ENCODE data around the gene LEMD1.

Gene LEMD1

DNA sequence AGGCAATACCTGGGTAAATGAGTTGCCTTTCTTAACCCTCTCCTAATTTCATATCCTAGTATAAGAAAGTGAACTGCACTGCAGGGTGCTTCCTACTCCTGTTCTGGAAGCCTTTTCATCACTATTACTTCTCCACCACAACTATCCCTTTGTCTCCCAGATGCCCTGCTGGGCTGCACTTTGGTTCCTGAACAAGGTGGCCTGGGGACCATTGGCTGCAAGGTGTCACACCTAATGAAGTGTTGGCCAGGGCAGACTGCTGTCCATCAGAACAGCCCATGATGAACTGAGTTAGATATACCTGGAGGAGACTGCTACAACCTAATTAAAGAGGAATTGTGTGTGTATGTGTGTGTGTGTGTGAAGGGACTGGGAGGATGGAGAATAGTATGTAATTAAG is 63.3 kb downstream of the LEMD1 start:
- TF ChIP-seq POLR2AphosphoS5 (IDR thresholded peaks at IDR 0.05; ENCODE audit: low read depth, low read length) (no peak), TAF1 (IDR thresholded peaks at IDR 0.05; ENCODE audit: borderline replicate concordance, insufficient read depth, low read length) (no peak), FOXP2 (optimal IDR thresholded peaks at IDR 0.05; ENCODE audit: borderline replicate concordance, extremely low read depth, extremely low read length, insufficient read depth) (no peak), SIN3A (IDR thresholded peaks at IDR 0.05; ENCODE audit: borderline replicate concordance, insufficient read depth, low read length) (no peak)
- TF ChIP-seq, protein P1, sequence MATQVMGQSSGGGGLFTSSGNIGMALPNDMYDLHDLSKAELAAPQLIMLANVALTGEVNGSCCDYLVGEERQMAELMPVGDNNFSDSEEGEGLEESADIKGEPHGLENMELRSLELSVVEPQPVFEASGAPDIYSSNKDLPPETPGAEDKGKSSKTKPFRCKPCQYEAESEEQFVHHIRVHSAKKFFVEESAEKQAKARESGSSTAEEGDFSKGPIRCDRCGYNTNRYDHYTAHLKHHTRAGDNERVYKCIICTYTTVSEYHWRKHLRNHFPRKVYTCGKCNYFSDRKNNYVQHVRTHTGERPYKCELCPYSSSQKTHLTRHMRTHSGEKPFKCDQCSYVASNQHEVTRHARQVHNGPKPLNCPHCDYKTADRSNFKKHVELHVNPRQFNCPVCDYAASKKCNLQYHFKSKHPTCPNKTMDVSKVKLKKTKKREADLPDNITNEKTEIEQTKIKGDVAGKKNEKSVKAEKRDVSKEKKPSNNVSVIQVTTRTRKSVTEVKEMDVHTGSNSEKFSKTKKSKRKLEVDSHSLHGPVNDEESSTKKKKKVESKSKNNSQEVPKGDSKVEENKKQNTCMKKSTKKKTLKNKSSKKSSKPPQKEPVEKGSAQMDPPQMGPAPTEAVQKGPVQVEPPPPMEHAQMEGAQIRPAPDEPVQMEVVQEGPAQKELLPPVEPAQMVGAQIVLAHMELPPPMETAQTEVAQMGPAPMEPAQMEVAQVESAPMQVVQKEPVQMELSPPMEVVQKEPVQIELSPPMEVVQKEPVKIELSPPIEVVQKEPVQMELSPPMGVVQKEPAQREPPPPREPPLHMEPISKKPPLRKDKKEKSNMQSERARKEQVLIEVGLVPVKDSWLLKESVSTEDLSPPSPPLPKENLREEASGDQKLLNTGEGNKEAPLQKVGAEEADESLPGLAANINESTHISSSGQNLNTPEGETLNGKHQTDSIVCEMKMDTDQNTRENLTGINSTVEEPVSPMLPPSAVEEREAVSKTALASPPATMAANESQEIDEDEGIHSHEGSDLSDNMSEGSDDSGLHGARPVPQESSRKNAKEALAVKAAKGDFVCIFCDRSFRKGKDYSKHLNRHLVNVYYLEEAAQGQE (IDR thresholded peaks at IDR 0.05; ENCODE audit: insufficient read depth in 1 of 2, low read depth in 2 of 2, low read length in 2 of 2): no peak

DNA sequence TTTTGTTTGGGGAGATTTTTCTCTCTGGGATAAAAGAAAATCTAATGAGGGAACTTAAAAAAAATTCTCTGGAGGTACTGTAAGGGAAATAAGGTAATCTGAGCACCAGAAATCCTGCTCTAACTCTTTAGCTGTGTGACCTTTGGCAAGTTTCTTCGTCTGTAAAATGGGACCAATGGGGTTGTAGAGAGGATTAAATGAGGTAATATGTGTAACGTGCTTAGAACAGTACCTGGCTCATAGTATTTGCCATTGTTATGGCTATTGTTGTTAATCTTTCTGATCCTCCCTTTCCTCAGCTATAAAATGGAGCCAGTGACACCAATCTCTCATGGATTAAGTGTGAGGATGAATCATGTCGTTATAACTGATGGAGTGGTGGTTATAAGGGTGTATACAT is 64.3 kb downstream of the LEMD1 start:
- TF ChIP-seq SIN3A (IDR thresholded peaks at IDR 0.05; ENCODE audit: borderline replicate concordance, insufficient read depth, low read length): no peak
- no peak for TF ChIP-seq TAF1 (IDR thresholded peaks at IDR 0.05; ENCODE audit: borderline replicate concordance, insufficient read depth, low read length)
- TF ChIP-seq POLR2AphosphoS5 (IDR thresholded peaks at IDR 0.05; ENCODE audit: low read depth, low read length): no peak
- TF ChIP-seq FOXP2 (optimal IDR thresholded peaks at IDR 0.05; ENCODE audit: borderline replicate concordance, extremely low read depth, extremely low read length, insufficient read depth): no peak
- TF ChIP-seq, protein P1 (IDR thresholded peaks at IDR 0.05; ENCODE audit: insufficient read depth in 1 of 2, low read depth in 2 of 2, low read length in 2 of 2): no peak

DNA sequence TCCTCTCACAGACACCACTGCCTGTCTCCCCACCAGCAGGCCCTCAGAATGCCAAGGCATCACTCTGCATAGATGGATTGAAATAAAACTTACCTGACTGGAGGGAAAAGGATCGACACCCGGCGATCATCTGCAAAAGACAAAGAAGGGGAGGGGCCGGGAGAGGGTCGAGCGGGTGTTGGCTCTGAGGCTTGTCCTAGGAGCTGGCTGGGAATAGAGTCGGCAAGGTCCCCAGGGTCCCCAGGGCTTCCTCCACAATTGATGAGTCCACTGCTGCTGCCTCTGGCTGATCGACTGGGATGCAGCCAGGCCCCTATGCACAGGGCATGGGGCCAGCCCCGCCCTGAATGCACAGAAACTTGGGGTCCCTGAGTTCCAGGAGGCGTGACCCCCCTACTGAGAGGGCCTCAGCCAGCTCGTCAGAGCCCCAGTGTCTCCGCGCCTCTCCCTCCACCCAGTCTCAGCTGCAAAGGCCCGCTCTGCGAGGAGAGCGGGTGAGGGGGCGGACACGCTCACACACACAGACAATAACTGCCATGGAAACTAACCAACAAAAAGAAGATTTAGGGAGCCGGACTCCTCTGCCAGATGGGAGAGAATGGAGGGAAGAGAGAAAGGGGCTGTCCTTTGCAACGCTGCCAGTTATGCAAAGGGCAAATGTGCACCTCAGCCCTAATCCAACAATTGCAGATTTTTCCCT is 65.3 kb downstream of the LEMD1 start, which contains the start of gene KLHDC8A:
KLHDC8A (minus strand) TSS at position 483 of the 700 bp plus-strand sequence. CDS start 13,318 bp downstream, outside the sequence.
- TF ChIP-seq TAF1 (IDR thresholded peaks at IDR 0.05; ENCODE audit: borderline replicate concordance, insufficient read depth, low read length): no peak
- TF ChIP-seq, protein P1 (IDR thresholded peaks at IDR 0.05; ENCODE audit: insufficient read depth in 1 of 2, low read depth in 2 of 2, low read length in 2 of 2): no peak
- TF ChIP-seq POLR2AphosphoS5 (IDR thresholded peaks at IDR 0.05; ENCODE audit: low read depth, low read length): no peak

DNA sequence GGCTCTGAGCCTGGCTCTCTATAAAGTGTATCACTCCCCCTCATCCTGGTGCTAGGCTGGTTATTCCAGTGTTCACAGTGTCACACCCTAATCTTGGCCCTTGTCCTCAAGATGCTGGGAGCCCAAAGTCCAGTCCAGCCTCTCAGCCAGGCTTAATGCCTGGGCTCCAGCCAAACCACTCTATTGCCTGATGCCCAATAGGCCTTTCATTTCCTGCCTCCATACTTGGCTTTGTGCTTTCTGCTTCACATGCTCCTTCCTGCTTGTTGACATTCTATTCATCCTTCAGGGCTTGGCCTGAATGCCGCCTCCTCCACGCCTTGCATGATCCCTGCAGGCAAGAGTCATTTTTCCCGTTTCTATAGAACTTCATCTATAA is 66.8 kb downstream of the LEMD1 start:
- TF ChIP-seq TAF1 (IDR thresholded peaks at IDR 0.05; ENCODE audit: borderline replicate concordance, insufficient read depth, low read length): no peak
- TF ChIP-seq FOXP2 (optimal IDR thresholded peaks at IDR 0.05; ENCODE audit: borderline replicate concordance, extremely low read depth, extremely low read length, insufficient read depth): no peak

DNA sequence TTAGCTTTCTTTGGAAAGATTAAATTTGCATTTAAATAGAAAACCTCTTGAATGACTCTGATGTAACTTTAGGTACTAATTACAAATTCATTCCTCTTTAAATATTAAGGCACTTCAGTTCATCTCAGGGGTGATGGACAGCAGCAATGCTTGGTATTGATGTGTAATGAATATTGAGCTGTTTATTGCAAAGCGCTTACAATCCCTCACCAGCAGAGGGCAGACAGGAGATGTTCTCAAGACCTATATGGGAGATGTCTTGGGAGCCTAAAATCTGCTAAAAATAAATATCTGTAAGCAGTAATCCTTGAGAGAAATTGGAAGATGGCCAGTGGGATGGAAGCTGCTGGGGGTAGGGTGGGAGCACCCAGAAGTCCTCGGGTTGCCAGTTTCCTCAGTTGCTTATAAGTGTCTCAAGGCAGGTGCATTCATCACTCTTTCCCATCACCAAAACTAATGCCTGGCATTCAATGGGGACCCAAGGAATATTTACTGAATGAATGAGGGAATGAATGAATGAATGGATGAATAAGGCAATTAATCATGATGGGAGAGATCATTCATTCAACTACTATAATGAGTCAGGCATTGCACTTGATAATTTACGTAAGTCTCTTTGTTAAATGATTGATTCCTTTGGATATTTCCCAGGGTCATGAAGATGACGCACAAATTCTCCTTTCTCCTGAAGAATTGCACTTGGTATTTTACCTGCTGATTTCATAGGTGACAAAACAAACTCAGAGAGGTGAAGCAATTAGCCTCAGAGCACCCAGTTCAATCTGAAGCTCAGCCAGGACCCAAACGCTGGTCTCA is 67.4 kb downstream of the LEMD1 start:
- TF ChIP-seq SIN3A (IDR thresholded peaks at IDR 0.05; ENCODE audit: borderline replicate concordance, insufficient read depth, low read length): no peak
- no peak for TF ChIP-seq POLR2AphosphoS5 (IDR thresholded peaks at IDR 0.05; ENCODE audit: low read depth, low read length)
- no peak for TF ChIP-seq FOXP2 (optimal IDR thresholded peaks at IDR 0.05; ENCODE audit: borderline replicate concordance, extremely low read depth, extremely low read length, insufficient read depth)
- TF ChIP-seq, protein P1 (IDR thresholded peaks at IDR 0.05; ENCODE audit: insufficient read depth in 1 of 2, low read depth in 2 of 2, low read length in 2 of 2): no peak
- no peak for TF ChIP-seq TAF1 (IDR thresholded peaks at IDR 0.05; ENCODE audit: borderline replicate concordance, insufficient read depth, low read length)
